Natural killer cell treated with Interleukin-12 subunit alpha and Interleukin-12 subunit beta and Interleukin-15 and Interleukin-18, amount 100 ng/mL, for 72 hours (primary cell): ENCODE measurements around the gene FBXL20. TPM values are rescaled to one million over a fixed set of nuclear protein-coding genes. Genes with fewer than 3 reads are reported as not detected.
"Not testable (repeated sequence)": the region's sequence is repeated elsewhere in the genome, so short reads cannot be mapped to it uniquely, and the experiment has no call there.

ENCODE experiments used
- ATAC-seq, 2 donors: fragments of 150-1000 bp; cut with Tn5 transposase in 1 of 2; sonication (Bioruptor Pico), chemical (Tn5 transposase) in 1 of 2; 2 replicates each; pipeline ENCODE4 v1.10.0; 2021
- DNase-seq: peaks from one replicate; pipeline ENCODE4 v3.0.0; 2022; ENCODE audit warnings: low spot score
- H3K27ac Mint-ChIP-seq, 2 donors: 1 replicate in 1 of 2; 2 replicates in 1 of 2; pipeline ENCODE4 v1.8.0; 2022; ENCODE audit warnings: mixed read lengths in 2 of 2, mild to moderate bottlenecking in 1 of 2, moderate library complexity in 1 of 2
- H3K27me3 Mint-ChIP-seq, 2 donors: 1 replicate in 1 of 2; 2 replicates in 1 of 2; pipeline ENCODE4 v1.8.0; 2022; ENCODE audit warnings: mixed read lengths in 2 of 2
- H3K36me3 Mint-ChIP-seq: one replicate; pipeline ENCODE4 v1.8.0; 2022; ENCODE audit warnings: mixed read lengths
- H3K4me1 Mint-ChIP-seq, 2 donors: 1 replicate in 1 of 2; 2 replicates in 1 of 2; pipeline ENCODE4 v1.8.0; 2022; ENCODE audit warnings: low read depth in 2 of 2, mixed read lengths in 2 of 2, mild to moderate bottlenecking in 1 of 2
- H3K4me3 Mint-ChIP-seq: one replicate; pipeline ENCODE4 v1.8.0; 2022; ENCODE audit warnings: mixed read lengths
- H3K9me3 Mint-ChIP-seq: 2 replicates; pipeline ENCODE4 v1.8.0; 2022; ENCODE audit warnings: mixed read lengths
- total RNA-seq, 2 donors: library from RNA; stranded (reverse); gene quantifications; one replicate each; pipeline ENCODE4 v1.2.3, GENCODE V29; 2022

FBXL20 gene
- total RNA-seq, 2 donors from 2014 or later: 14.4 to 18.3 TPM

- DNase-seq: no peak
- Mint-ChIP-seq H3K36me3 (no peaks in the 10 kb centered on the region), H3K27ac (peak overlapping the region in 1 of 2 donors; percentile 25), H3K9me3 (no peaks in the 10 kb centered on the region), H3K4me3 (no peak overlapping the region), H3K4me1 (peaks cover 11 to 21% of the 10 kb centered on the region in 2 donors), H3K27me3 (no peaks in the 10 kb centered on the region)
- no peak for ATAC-seq
Measured at GRCh38 chr17:39364236-39365025, 37.0 kb downstream of the FBXL20 start.

DNA sequence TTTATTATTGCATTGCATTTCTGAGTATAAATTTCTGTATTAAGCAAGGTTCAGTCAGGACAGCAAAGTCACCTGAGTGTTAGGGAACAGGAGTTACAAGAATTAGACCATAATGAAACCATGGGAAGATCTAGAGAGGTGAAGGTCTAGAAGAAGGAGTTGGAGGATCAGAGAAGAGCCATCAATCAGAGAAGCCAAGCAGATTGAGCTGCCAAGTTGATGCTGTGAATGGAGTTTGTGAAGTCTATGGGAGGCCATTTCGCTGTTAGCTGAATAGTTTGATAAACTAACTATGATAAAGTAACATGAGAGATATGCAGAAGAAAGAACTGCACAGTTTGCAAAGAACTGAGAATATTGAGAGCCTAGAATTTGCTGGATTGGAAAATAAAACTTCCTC lies 40.4 kb downstream of the FBXL20 start:
- H3K4me1 Mint-ChIP-seq: peaks cover 15 to 28% of the 10 kb centered on the region in 2 donors
- H3K27me3 Mint-ChIP-seq: no peaks in the 10 kb centered on the region
- H3K4me3 Mint-ChIP-seq: no peak overlapping the region
- no peaks in the 10 kb centered on the region for H3K9me3 Mint-ChIP-seq
- no peak for ATAC-seq
- no peak overlapping the region for H3K27ac Mint-ChIP-seq
- DNase-seq: no peak
- no peaks in the 10 kb centered on the region for H3K36me3 Mint-ChIP-seq

GRCh38 chr17:39360537-39360936 lies 40.9 kb downstream of the FBXL20 start:
- H3K4me3 Mint-ChIP-seq: no peak overlapping the region
- H3K36me3 Mint-ChIP-seq: no peaks in the 10 kb centered on the region
- DNase-seq: no peak
- no peak overlapping the region for H3K27ac Mint-ChIP-seq
- peaks cover 15 to 26% of the 10 kb centered on the region in 2 donors for H3K4me1 Mint-ChIP-seq
- ATAC-seq: no peak
- H3K9me3 Mint-ChIP-seq: no peaks in the 10 kb centered on the region
- H3K27me3 Mint-ChIP-seq: no peaks in the 10 kb centered on the region

DNA sequence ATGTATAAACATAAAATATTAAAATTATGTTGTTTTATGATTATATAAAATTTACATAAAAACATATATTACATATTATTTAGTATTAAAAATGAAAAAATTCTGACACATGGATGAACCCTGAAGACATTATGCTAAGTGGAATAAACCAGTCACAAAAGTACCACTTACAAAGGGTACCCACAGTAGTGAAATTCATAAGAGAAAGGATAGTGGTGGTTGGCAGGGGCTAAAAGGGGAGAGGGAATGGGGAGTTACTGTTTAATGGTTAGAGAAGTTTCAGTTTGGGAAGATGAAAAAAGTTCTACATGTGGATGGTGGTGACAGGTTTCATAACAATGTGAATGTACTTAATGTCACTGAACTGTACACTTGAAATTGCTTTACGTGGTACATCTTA lies 41.4 kb downstream of the FBXL20 start:
- H3K36me3 Mint-ChIP-seq: no peaks in the 10 kb centered on the region
- H3K27me3 Mint-ChIP-seq: no peaks in the 10 kb centered on the region
- H3K4me1 Mint-ChIP-seq: peaks cover 15 to 22% of the 10 kb centered on the region in 2 donors
- H3K4me3 Mint-ChIP-seq: no peak overlapping the region
- H3K9me3 Mint-ChIP-seq: no peaks in the 10 kb centered on the region
- DNase-seq (no peak), ATAC-seq (no peak)
- peak overlapping the region in 1 of 2 donors; percentile 42 for H3K27ac Mint-ChIP-seq

GRCh38 chr17:39357986-39358385 lies 43.4 kb downstream of the FBXL20 start:
- Mint-ChIP-seq H3K27ac (no peak overlapping the region), H3K4me1 (peaks cover 13 to 22% of the 10 kb centered on the region in 2 donors), H3K9me3 (no peaks in the 10 kb centered on the region), H3K36me3 (no peaks in the 10 kb centered on the region), H3K27me3 (no peaks in the 10 kb centered on the region), H3K4me3 (no peak overlapping the region)
- no peak for ATAC-seq
- no peak for DNase-seq

DNA sequence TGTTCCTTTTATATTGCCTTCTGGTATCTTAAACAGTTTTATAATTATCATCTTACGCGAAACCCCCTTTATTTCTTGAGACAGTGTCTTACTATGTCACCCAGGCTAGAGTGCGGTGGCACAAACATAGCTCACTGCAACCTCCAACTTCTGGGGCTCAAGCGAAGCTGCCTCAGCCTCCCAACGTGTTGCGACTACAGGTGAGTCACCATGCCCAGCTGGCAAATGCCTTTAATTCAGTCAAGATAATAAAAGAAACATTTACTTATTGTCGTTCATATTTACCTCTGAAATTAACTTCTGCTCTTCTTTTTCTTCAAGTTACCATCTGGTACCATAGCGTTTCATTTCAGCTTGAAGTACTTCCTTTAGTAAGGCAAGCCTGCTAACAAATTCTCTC lies 43.9 kb downstream of the FBXL20 start:
- Mint-ChIP-seq H3K4me3 (no peak overlapping the region), H3K36me3 (no peaks in the 10 kb centered on the region), H3K27ac (no peak overlapping the region), H3K9me3 (no peaks in the 10 kb centered on the region), H3K27me3 (no peaks in the 10 kb centered on the region), H3K4me1 (peaks cover 13 to 22% of the 10 kb centered on the region in 2 donors)
- DNase-seq (no peak), ATAC-seq (no peak)

DNA sequence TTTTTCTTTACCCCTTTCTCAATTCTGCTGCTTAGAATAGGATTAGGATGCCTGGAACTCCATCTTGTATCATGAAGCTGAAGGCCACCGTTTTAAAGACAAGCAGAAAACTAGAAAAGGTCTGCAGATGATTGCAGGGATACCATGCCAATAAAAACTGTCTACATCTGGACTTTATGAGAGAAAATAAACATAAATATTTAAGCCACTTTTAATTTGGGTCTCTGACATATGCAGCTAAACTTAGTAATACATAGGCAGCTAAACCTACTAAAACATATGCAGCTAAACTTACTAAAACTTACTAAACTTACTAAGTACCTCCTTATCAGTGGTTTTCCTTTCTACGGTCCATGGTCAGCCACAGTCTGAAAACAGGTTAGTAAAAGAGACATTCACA lies 48.4 kb downstream of the FBXL20 start:
- Mint-ChIP-seq H3K4me1 (peaks cover 13 to 18% of the 10 kb centered on the region in 2 donors), H3K27me3 (no peaks in the 10 kb centered on the region), H3K36me3 (no peaks in the 10 kb centered on the region), H3K27ac (no peak overlapping the region), H3K4me3 (no peak overlapping the region), H3K9me3 (no peaks in the 10 kb centered on the region)
- ATAC-seq (no peak), DNase-seq (no peak)

GRCh38 chr17:39352511-39352910 lies 48.9 kb downstream of the FBXL20 start:
- Mint-ChIP-seq H3K27ac (no peak overlapping the region), H3K4me3 (no peak overlapping the region), H3K27me3 (no peaks in the 10 kb centered on the region), H3K4me1 (peaks cover 13 to 14% of the 10 kb centered on the region in 2 donors), H3K9me3 (no peaks in the 10 kb centered on the region), H3K36me3 (no peaks in the 10 kb centered on the region)
- DNase-seq (no peak), ATAC-seq (no peak)

GRCh38 chr17:39351508-39351907 lies 49.9 kb downstream of the FBXL20 start:
- H3K27ac Mint-ChIP-seq: no peak overlapping the region
- H3K27me3 Mint-ChIP-seq: no peaks in the 10 kb centered on the region
- no peaks in the 10 kb centered on the region for H3K9me3 Mint-ChIP-seq
- no peak for ATAC-seq
- no peaks in the 10 kb centered on the region for H3K36me3 Mint-ChIP-seq
- H3K4me1 Mint-ChIP-seq: peaks cover 10% of the 10 kb centered on the region in 2 donors
- no peak overlapping the region for H3K4me3 Mint-ChIP-seq
- DNase-seq: no peak

DNA sequence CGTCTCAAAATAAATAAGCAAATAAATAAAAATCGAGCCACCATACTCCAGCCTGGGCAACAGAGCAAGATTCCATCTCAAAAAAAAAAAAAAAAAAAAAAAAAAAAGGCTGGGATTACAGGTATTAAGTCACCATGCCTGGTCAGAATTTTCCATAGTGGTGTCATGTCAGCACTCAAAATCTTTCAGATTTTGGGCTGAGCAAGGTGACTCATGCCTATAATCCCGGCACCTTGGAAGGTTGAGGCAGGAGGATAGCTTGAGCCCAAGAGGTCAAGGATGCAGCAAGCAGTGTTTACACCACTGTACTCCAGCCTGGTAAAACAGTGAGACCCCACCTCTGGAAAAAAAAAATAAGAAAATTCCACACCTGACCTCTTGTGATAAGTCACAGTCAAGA lies 52.2 kb downstream of the FBXL20 start:
- Mint-ChIP-seq H3K27ac (no peak overlapping the region), H3K4me1 (peaks cover 10 to 11% of the 10 kb centered on the region in 2 donors), H3K36me3 (no peaks in the 10 kb centered on the region), H3K4me3 (no peak overlapping the region), H3K9me3 (no peaks in the 10 kb centered on the region), H3K27me3 (no peaks in the 10 kb centered on the region)
- ATAC-seq (no peak), DNase-seq (no peak)

DNA sequence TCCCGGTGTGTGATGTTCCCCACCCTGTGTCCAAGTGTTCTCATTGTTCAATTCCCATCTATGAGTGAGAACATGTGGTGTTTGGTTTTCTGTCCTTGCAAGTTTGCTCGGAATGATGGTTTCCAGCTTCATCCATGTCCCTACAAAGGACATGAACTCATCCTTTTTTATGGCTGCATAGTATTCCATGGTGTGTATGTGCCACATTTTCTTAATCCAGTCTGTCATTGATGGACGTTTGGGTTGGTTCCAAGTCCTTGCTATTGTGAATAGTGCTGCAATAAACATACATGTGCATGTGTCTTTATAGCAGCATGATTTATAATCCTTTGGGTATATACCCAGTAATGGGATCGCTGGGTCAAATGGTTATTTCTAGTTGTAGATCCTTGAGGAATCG lies 54.6 kb downstream of the FBXL20 start:
- not testable (repeated sequence) for H3K27me3 Mint-ChIP-seq, H3K27ac Mint-ChIP-seq

GRCh38 chr17:39341541-39341940 lies 59.9 kb downstream of the FBXL20 start:
- no peaks in the 10 kb centered on the region for H3K27me3 Mint-ChIP-seq
- H3K9me3 Mint-ChIP-seq: no peaks in the 10 kb centered on the region
- no peak overlapping the region for H3K4me3 Mint-ChIP-seq
- no peak for ATAC-seq
- peaks cover 0 to 4% of the 10 kb centered on the region in 2 donors for H3K4me1 Mint-ChIP-seq
- DNase-seq: no peak
- H3K27ac Mint-ChIP-seq: no peak overlapping the region
- no peaks in the 10 kb centered on the region for H3K36me3 Mint-ChIP-seq

More for the DNA sequence above, 54.6 kb downstream of the FBXL20 start:
- DNase-seq, H3K36me3 Mint-ChIP-seq, H3K4me3 Mint-ChIP-seq, H3K9me3 Mint-ChIP-seq, ATAC-seq: not testable (repeated sequence)
- H3K4me1 Mint-ChIP-seq: peaks cover 10 to 11% of the 10 kb centered on the region in 2 donors

DNA sequence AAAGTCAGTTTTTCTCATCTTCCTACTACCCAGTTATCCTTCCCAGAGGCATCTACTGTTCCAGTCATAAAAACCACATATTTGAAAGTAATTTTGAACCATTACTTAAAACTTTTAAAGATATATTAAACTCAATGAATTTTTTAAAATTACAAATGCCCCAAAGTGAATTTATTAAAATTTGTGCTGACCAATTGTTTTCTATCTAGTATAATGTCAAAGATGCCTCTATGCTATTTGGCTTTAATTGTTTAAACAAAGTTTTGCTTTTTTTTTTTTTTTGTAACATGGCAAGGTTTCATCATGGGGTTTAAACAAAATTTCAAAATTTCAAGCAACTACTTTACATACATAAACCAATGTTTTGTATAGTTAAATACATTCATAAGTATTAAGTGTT lies 60.7 kb downstream of the FBXL20 start:
- Mint-ChIP-seq H3K36me3 (no peaks in the 10 kb centered on the region), H3K9me3 (no peaks in the 10 kb centered on the region), H3K4me3 (no peak overlapping the region), H3K4me1 (peaks cover 0 to 8% of the 10 kb centered on the region in 2 donors), H3K27ac (no peak overlapping the region), H3K27me3 (no peaks in the 10 kb centered on the region)
- DNase-seq (no peak), ATAC-seq (no peak)

GRCh38 chr17:39339272-39339671 lies 62.2 kb downstream of the FBXL20 start:
- H3K9me3 Mint-ChIP-seq: no peaks in the 10 kb centered on the region
- no peaks in the 10 kb centered on the region for H3K27me3 Mint-ChIP-seq
- DNase-seq (no peak), ATAC-seq (no peak)
- no peak overlapping the region for H3K4me3 Mint-ChIP-seq
- no peak overlapping the region for H3K27ac Mint-ChIP-seq
- no peaks in the 10 kb centered on the region for H3K36me3 Mint-ChIP-seq
- H3K4me1 Mint-ChIP-seq: peaks cover 0 to 7% of the 10 kb centered on the region in 2 donors

DNA sequence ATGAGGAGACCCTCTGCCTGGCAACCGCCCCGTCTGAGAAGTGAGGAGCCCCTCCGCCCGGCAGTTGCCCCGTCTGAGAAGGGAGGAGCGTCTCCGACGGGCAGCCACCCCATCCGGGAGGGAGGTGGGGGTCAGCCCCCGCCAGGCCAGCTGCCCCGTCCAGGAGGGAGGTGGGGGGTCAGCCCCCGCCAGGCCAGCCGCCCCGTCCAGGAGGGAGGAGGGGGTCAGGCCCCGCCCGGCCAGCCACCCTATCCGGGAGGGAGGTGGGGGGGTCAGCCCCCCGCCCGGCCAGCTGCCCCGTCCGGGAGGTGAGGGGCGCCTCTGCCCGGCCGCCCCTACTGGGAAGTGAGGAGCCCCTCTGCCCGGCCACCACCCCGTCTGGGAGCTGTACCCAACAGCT lies 63.8 kb downstream of the FBXL20 start:
- H3K27ac Mint-ChIP-seq, H3K4me3 Mint-ChIP-seq, H3K27me3 Mint-ChIP-seq, H3K9me3 Mint-ChIP-seq, ATAC-seq, DNase-seq, H3K36me3 Mint-ChIP-seq, H3K4me1 Mint-ChIP-seq: not testable (repeated sequence)
